Measurements from ENCODE around the gene IRF2.

The IRF2 gene

DNA sequence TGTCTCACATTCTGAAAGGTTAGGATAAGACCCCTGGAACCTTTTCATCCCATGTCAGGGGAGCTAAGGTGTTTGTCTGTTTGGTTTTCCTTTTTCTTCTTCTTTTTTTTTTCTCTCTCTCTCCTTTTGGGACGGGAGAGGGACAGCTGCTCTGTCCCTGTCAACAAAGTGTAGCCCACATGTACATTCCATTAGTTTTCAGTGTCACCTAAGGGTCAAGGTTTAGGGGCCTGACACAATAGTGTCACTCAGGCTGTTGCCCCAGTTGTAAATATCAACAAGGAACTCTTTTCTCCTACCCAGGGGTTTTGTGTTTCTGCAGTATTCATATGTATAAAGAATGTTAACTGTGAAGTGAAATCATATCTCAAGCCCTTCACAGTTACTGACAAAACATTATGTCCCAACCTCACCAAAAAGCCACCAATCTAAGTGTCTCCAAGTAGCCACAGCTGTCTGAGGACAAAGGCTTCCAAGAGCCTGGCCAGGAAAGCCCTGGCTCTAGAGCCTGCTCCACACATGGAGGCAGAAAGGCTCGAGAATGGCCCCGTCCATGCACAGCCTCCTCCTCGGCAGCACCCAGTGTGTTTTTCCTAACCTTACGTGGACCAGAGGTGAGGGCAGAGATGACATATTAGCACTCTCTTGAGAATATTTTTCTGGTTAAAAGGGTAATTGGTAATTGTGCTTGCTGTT lies 9.4 kb downstream of the IRF2 start:
- H3K4me3 ChIP-seq (ENCODE audit: low read depth, low read length), result no peak overlapping the region
- TF ChIP-seq, protein P1, sequence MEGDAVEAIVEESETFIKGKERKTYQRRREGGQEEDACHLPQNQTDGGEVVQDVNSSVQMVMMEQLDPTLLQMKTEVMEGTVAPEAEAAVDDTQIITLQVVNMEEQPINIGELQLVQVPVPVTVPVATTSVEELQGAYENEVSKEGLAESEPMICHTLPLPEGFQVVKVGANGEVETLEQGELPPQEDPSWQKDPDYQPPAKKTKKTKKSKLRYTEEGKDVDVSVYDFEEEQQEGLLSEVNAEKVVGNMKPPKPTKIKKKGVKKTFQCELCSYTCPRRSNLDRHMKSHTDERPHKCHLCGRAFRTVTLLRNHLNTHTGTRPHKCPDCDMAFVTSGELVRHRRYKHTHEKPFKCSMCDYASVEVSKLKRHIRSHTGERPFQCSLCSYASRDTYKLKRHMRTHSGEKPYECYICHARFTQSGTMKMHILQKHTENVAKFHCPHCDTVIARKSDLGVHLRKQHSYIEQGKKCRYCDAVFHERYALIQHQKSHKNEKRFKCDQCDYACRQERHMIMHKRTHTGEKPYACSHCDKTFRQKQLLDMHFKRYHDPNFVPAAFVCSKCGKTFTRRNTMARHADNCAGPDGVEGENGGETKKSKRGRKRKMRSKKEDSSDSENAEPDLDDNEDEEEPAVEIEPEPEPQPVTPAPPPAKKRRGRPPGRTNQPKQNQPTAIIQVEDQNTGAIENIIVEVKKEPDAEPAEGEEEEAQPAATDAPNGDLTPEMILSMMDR (IDR thresholded peaks at IDR 0.05; ENCODE audit: low read depth, low read length), result no peak

DNA sequence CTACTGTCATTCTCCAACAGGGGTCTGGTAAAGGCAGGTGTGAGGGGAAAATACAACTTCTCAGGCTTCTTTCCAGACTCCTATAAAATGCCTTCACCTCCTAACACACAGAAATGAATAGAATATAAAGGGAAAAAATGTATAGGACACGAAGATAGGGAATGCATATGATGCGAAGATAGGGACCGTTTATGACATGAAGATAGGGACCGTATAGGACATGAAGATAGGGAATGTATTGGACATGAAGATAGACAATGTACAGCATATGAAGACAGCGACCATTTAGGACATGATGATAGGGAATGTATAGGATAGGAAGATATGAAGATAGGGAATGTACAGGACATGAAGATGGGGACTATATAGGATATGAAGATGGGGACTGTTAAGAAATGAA lies 10.5 kb downstream of the IRF2 start:
- no peak overlapping the region for H3K4me3 ChIP-seq (ENCODE audit: low read depth, low read length)
- TF ChIP-seq, protein P1 (IDR thresholded peaks at IDR 0.05; ENCODE audit: low read depth, low read length), result no peak

DNA sequence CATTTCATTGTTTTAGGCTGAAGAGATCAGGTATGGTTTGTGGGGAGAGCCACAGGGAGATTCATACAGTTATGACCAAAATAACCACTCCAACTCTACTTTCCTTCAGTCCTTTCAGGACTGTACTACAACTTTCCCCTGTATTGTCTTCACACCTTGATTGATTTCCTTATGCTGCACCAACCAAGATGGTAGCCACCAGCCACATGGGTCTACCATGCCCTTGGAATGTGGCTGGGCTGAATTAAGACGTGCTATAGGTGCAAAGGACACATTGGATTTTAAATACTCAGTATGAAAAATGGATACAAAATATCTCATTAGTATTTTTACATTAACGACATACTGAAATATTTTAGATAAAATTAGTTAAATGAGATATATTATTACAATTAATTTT lies 11.2 kb downstream of the IRF2 start:
- no peak overlapping the region for H3K4me3 ChIP-seq (ENCODE audit: low read depth, low read length)
- TF ChIP-seq, protein P1 (IDR thresholded peaks at IDR 0.05; ENCODE audit: low read depth, low read length), result no peak

DNA sequence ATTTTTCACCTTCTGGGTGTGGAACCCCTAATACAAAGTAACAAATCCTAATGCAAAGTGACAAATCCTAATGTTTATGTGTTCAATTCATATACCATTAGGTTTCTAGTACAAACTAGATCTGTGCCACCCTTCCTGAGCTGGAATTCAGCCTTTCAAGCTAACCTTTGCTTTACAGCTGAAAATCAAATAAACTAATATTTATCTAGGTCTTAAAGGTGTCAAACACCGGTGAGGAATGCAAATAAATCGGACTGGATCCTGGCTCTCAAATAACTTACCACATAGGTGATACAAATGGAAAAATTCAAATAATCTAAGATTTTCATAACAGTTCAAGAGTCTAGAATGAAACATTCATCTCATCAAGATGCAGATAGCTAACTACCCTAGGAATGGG lies 11.6 kb downstream of the IRF2 start:
- TF ChIP-seq, protein P1 (IDR thresholded peaks at IDR 0.05; ENCODE audit: low read depth, low read length), result no peak
- H3K4me3 ChIP-seq (ENCODE audit: low read depth, low read length), result no peak overlapping the region

DNA sequence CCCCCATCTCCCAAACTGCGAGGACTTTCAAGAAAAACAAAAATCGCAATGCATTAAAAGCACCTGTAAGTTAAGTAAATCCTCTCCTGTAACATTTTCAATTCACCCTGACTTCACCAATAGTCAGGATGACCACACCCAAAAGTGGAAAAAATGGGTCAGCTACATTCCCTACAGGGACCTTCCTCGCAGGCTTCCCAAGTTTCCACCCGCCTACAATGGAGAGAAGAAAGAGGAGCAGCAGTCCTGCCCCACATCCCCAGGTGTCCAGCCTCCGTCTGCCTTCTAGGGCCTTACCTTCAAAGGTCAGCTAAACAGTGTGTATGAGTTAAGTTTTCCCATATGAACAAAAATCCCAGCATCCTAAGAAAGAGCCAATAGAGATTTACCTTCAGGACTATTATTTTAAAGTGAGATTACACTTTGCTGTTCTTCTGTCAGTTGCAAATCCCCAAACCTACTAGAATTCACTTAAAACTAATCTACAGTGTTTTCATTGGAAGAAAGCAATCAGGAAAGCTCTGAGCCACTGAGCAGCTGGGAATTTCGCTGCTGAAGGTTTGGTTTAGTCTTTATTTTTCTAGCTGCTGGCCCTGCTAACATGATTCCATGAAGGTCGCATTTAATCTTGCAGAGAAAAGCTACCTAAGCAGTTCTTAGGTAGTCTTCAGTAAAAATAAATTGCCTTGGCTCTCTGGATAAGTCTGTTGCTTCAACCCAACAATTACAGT lies 12.5 kb downstream of the IRF2 start:
- no peak overlapping the region for H3K4me3 ChIP-seq (ENCODE audit: low read depth, low read length)
- TF ChIP-seq, protein P1 (IDR thresholded peaks at IDR 0.05; ENCODE audit: low read depth, low read length), result no peak

DNA sequence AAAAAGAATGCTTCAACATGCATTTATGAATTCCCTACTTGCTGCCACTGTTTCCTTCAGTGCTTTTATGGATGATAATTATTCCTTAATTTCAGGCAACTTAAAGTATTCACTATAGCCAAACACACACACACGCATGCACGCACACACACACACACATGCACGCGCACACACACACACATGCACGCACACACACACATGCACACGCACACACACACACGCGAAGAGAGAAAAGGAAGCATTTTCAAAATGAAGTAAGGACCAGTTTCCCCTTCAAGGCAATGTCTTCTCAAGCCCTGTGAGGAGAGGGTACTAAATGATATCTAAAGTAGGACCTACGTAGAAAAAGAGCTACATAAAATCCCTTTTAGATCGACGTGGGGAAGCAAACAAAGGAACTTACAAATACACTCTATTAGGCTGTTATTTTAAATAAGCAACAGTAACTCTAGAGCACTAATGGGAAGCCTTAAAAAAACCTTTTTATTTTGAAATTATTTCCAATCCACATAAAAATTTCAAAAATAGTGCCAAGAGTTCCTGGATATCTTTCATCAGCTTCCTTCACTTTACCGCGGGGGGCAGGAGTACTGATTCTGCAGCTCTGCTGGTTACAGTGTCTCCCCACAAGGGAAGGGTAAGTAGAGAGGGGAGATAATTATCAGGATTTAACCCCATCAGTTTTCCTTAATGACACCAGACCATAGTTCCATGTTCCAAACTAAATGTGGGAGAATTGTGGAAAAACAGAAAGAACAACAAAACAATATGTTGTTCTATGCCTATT lies 13.7 kb downstream of the IRF2 start:
- no peak overlapping the region for H3K4me3 ChIP-seq (ENCODE audit: low read depth, low read length)
- TF ChIP-seq, protein P1 (IDR thresholded peaks at IDR 0.05; ENCODE audit: low read depth, low read length), result no peak

Data from WI38 (cell line).